GM10248 (cell line): ENCODE results near the gene PKNOX2.

Experiments
- CTCF ChIA-PET: fragments of 300-600 bp; sonication (Branson Sonifier 250); formaldehyde crosslinking; extraction: SDS; loops from one replicate; lab custom pipeline; 2021; ENCODE audit warnings: antibody characterized with exemption; lab: Yijun Ruan, JAX
- POLR2A ChIA-PET: fragments of 350-650 bp; sonication (Branson Sonifier 250); formaldehyde crosslinking; extraction: SDS; loops from one replicate; lab custom pipeline; 2020; ENCODE audit warnings: antibody characterized with exemption; lab: Yijun Ruan, JAX
- DNase-seq: peaks from one replicate; pipeline ENCODE4 v3.0.0; 2012; ENCODE audit errors: extremely low spot score
- TF ChIP-seq, protein P1 (sequence below): IDR thresholded peaks from 2 replicates; pipeline ENCODE4 v1.5.1; 2012; ENCODE audit warnings: mild to moderate bottlenecking, low read depth; ENCODE audit errors: extremely low read depth, missing control alignments, control extremely low read depth

Gene PKNOX2

DNA sequence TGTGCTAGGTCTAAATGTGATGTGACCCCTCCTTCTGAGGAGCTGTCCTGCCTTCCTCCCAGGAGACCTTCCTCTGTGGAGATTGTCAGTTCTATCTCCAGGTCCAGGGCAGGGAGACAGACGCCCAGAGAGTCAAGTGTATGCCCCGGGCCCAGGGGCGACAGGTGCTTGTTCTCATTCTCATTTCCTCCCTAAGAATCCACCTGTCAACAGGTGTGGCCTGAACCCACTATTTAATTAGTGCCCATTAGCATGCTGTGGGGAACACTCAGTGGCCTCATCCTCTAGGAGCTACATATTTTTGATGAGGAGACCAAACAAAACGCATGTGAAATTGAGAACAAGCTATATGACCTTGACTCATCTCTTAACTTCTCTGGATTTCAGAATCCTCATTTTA, 9.5 kb downstream of the PKNOX2 start:
- ChIA-PET CTCF (interaction anchor here (1.6 to 3.1 kb wide), 3 partner anchors 9 to 172 kb away, joined by 8 to 15 read pairs (median 8); partner anchors contain the start of gene PKNOX2), POLR2A (no interaction called here)
- no peak for DNase-seq
- TF ChIP-seq, protein P1, sequence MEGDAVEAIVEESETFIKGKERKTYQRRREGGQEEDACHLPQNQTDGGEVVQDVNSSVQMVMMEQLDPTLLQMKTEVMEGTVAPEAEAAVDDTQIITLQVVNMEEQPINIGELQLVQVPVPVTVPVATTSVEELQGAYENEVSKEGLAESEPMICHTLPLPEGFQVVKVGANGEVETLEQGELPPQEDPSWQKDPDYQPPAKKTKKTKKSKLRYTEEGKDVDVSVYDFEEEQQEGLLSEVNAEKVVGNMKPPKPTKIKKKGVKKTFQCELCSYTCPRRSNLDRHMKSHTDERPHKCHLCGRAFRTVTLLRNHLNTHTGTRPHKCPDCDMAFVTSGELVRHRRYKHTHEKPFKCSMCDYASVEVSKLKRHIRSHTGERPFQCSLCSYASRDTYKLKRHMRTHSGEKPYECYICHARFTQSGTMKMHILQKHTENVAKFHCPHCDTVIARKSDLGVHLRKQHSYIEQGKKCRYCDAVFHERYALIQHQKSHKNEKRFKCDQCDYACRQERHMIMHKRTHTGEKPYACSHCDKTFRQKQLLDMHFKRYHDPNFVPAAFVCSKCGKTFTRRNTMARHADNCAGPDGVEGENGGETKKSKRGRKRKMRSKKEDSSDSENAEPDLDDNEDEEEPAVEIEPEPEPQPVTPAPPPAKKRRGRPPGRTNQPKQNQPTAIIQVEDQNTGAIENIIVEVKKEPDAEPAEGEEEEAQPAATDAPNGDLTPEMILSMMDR: no peak

DNA sequence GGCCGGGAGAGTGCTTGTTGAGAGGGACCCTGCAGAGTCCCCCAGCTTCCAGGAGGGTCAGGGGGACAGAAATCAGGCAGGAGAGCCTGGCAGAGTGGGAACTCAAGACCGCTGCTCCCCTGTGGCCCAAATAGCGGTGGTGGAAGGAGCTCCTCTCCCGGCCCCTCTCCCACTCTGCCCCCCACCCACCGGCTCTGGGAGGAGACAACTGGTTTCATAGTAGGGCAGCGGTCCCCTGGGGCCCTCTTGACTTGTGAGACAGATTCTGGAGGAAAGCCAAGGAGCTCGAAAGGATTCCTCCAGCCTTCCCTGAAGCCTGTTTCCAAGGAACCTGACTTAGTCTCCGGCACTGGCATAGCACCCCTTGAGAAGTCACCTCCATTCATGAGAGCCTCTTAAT, 10.1 kb downstream of the PKNOX2 start:
- TF ChIP-seq, protein P1: no peak
- ChIA-PET POLR2A (no interaction called here), CTCF (interaction anchor here (0.8 to 3.1 kb wide), 4 partner anchors 10 to 172 kb away, joined by 3 to 15 read pairs (median 6); partner anchors contain the start of gene PKNOX2)
- no peak for DNase-seq

DNA sequence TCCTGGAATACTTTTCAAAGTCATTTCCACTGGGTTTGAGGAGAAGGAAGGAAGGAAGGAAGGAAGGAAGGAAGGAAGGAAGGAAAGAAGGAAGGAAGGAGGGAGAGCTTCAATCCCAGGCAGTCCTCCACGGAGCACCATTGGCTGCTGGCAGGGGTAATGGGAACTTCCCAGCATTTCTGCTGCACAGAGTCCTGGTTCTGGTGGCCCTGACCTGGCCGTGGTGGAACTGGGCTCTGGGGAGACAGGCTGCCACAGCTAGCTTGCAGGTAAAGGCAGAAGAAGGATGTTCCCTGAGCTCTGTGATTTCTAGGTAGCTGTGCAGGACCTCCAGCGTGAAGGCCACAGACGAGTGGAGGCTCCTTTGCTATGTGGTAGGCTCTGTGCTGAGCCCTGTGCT, 10.6 kb downstream of the PKNOX2 start:
- ChIA-PET POLR2A (no interaction called here), CTCF (interaction anchor here (0.8 to 3.1 kb wide), 4 partner anchors 10 to 171 kb away, joined by 3 to 15 read pairs (median 6); partner anchors contain the start of gene PKNOX2)
- DNase-seq: no peak
- TF ChIP-seq, protein P1: no peak

DNA sequence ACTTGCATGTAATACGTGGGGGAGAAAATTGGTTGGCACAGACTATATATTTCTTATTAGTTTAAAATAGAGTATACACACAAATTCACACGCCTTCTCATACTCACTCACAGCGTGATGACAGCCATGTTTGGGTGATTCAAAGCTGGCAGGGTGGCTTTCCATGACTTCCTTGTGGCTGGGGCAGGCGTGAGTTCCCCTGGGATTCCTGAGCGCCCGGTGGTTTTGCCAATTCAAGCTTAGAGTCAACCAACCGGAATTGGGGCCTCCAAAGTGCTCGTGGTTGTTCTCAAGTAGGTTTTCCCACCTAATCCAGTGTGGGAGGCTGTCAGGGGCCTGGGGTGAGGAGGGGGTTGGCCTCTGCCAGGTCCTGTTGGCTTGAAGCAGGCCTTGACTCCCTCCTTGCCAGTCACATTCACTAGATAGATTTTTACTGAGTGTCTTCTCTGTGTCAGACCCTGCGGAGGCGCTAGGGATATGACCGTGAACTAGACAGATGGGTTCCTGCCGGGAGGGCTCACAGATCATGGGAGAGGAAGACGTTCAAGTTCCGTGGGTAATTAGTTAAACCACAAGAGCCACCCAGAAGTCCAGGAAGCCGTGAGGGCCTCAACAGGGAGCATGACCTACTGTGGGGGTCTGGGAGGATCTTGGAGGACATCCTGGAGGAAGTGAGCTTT, 11.5 kb downstream of the PKNOX2 start:
- ChIA-PET CTCF (interaction anchor here (0.8 to 2.0 kb wide), 3 partner anchors 13 to 170 kb away, joined by 3 to 8 read pairs (median 4); no protein-coding TSS in a partner anchor), POLR2A (no interaction called here)
- TF ChIP-seq, protein P1: no peak
- no peak for DNase-seq

DNA sequence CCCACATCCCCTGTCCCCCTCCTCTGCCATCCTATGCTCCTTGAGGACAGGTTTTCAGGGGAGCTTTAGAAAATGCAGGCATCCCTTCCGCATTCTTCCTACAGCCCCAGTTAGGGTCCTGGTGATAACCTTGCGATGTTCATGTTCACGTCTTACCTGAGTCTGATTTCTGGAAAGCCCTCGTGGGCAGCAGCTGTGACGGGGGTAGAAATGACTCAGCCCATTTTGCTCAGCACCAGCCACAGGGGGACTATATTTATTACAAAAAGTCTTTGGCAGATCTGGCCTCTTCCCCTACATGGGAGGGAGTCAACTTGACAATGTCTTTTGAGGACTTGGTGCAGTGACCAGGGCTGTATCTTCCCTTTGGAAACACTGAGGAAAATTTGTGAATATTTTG, 12.3 kb downstream of the PKNOX2 start:
- ChIA-PET CTCF (interaction anchor here (0.8 kb wide), 1 partner anchor 14 kb away, joined by 4 read pairs; no protein-coding TSS in a partner anchor), POLR2A (no interaction called here)
- TF ChIP-seq, protein P1: no peak
- DNase-seq: no peak

DNA sequence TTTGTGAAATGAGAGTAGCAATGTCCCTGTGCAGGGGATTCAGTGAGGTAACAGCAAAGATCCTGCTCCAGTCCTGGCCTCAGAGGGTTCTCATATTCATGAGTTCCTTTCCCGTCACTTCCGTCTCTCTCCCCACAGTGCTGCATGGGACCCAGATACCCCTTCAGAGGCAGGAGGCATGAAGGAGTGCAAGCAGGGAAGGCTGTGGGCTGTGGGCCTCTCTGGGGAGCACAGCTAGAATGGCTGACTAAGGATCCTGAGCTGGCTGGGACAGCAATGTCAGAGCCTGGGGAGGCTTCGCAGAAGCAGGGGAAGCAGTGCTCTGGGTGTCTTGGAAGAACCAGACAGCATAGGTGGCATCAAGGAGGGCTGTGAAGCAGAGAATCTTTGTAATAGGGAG, 13.0 kb downstream of the PKNOX2 start:
- ChIA-PET POLR2A (no interaction called here), CTCF (no interaction called here)
- TF ChIP-seq, protein P1: no peak
- no peak for DNase-seq
